ENCODE measurements around the gene VDR.

The VDR gene

DNA sequence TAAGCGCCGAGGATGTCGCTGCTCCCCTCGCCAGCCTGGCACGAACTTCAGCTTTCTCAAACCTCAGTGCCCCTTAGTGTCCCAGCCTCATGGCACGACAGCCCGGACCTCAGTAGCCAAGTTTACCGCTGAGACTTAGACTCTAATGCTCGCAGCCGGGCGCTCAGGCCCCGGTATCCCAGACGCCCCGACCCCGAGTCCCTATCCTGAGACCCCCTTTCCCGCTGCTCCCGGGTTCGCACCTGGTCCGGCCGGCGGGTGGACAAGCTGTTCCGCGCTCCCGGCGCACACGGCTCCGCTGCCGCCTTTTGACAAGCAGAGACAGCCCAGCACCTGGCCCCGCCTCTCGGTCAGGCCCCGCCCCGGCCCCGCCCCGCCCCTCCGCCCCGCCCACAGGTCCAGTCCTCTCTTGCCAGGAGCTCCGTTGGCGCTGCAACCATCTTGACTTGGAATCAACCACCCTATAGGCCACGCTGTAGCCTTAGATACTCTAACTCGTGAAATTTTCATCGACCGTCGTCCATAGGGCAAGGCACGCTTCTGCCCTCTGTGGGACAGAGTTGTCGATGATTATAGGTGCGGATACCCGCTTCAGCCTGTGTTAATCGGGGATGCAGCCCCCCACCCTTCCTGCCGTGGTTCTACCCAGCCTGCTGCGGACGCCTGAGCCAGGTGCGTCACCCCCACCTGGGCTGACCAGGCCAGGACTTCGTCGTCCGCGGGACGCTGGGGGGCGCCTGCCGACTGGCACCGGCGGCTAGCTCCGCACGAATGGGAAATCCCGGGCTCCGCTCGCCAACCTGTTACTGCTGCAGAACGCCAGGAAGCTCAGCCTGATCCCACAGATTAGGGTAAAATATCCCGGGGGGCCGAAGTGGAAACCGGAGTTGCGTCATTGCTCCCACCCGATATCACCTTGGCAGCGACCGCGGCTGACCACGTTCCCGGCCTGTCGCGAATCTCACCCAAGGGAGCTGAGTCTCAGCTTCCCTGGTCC lies at the start of gene VDR:
VDR (minus strand) TSS at position 282 of the 997 bp plus-strand sequence. CDS start 25,881 bp downstream, outside the sequence.
- peak; percentile 42 for DNase-seq (ENCODE audit: low read depth)

DNA sequence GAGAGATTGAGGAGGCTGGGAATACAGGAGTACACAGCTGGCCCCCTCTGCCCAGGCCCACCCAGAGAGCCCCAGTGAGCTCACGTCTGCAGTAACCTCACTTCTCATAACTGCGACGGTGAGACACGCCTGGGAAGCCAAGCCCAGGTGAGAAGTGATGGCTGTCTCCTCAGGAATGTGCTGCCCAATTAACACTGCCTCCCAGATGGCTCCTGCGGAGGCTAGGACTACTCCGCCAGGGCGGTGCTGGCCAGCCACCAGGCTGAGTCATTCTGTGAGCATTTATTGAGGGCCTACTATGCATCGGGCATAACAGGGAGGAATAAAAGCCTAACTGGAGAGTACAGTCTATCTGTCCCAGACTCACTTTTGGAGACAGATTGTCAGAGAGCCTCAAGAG lies 49.3 kb upstream of the VDR start:
- DNase-seq (ENCODE audit: low read depth), result no peak

DNA sequence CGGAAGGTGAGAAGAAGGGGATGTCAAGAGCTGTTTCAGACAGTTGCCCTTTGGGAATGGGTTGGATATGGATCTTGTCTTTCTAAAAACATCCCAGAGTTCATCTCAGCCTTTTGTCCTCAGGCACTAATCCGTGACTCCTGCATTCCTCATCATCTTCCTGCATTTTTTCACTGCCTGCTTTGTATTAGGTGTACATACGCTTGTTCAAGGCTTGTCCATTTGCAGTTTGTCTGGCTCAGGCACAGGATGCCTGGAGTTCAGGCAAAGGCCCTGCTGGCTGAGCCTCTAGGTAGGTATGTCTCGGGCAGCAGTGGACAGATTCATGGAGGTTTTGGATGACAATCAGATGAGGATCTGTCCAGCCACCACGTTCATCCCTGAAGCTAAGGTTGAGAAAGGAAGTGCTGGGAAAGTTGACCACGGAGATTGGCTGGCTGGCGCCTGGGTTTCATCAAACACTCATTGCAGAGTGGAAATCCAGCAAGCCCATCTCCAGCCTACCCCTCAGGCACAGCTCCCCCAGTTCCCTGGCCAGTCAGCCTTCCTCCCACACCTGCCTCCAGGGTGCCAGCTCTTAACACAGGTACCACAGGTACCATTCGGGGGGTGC lies 46.2 kb upstream of the VDR start:
- no peak for DNase-seq (ENCODE audit: low read depth)

GRCh38 chr12:47949441-47950341 lies 44.9 kb upstream of the VDR start:
- no peak for DNase-seq (ENCODE audit: low read depth)

DNA sequence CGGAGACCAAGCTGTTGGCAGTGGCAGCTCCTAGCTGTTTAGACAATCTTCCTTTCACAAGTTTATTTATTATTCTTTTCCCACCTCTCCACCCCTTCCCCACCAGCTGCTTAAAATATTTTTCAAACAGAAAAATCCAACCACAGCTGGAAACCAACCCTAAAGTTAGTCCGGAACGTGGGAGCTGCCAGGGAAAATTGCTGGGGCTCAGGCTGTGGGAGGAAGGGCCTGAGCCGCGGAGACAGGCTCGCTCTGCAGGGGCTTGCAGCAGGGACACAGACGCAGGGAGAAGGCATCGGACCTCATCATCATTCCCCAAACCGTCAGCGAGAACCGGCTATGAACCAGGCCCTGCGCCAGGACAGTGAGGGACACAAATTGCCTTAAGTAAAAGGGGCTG lies 42.5 kb upstream of the VDR start:
- no peak for DNase-seq (ENCODE audit: low read depth)

DNA sequence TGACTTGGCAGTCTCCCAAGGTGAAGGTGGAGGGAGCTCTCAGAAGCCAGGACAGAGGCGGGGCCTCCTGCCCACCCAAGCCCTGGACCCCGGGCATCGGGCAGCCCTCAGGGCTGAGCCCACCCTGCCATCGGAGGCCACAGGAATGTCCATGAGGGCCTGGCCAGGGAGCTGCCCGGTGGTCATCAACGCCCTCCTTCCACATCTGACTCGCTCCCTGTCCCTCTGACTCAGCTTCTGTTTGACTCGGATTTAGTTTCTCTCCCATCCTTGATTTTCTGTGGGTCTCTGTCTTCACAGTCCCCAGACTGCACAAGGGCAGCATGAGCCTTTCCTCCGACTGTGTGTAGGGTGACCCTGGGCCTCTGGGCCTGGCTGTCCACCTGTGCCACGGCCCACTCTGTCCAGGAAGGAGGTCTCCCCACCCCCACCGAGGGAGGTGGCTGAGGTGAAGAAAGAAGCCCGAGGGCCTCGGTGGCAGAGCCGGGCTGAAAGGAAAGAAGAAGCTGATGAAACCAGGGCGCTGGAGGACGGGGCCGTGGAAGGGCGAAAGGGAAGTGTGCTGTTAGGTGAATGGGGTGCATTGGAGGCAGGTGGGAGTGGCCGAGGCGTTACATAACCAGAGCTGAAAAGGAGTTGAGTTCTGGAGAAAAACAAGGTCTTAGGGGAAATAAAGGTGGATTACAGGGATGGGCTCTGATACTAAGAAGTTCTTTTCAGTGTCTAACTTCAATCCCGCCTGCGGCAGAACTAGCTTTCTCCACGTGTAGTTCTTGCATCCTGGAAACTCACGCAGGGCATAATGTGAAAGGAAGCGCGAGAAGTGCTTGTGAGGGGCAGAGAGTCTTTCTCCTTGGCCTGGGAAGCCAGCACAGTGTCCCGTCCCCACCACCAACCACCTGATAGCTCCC lies 41.9 kb upstream of the VDR start:
- DNase-seq (ENCODE audit: low read depth), result no peak

GRCh38 chr12:47945341-47945728 lies 40.5 kb upstream of the VDR start:
- no peak for DNase-seq (ENCODE audit: low read depth)

DNA sequence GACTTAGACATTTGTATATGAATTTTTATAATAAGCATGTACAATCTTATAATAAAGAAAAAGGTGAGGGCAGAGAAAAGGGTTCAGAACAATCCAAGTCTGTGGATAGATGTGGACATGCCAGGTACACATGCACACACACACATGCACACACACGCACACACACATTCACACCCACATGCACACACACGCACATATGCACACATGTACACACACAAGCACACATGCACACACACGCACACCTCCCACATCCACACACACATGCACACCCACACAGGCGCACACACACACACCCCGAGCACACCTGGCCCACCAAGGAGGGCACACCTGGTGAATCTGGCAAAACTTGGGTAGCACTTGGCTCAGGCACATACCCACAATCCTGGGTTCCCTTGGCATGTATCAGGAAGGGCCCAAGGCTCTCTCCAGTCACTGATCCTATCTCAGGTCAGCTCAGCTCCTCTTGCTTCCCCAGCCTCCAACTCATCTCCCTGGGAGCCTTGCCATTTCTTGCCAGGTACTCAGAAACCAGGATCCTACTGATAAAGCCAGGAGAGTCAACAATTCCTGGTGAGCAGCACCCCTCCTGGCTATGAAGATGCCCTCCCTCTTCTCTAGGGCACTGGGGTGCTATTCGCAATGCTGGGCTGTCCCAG lies 40.0 kb upstream of the VDR start:
- no peak for DNase-seq (ENCODE audit: low read depth)

GRCh38 chr12:47943623-47944340 lies 39.0 kb upstream of the VDR start:
- DNase-seq (ENCODE audit: low read depth), result no peak

DNA sequence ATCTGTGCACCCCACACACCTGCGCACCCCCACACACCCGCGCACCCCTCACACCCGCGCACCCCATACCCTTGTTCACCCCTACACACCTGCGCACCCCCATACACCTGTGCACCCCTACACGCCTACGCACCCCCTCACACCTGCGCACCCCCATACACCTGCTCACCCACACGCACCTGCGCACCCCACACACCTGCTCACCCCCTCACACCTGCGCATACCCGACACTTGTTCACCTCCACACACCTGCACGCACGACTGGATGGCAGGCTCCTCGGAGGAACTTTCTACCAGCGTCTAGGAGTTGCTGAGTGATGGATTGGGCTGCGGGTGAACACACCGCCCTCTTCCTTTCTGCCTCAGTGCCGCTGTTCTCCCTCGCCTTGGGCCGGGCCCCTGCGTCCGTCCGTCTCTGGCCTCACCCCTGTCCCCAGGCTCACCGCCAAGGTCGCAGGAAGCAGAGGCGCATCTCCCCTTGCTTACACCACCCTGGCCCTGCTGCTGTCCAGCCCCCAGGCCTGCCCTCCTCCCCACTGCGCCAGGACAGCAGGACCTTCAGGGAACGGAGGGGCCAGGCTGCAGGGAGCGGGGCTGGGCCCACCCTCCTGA lies 37.9 kb upstream of the VDR start:
- DNase-seq (ENCODE audit: low read depth), result no peak

GRCh38 chr12:47941871-47942613 lies 37.2 kb upstream of the VDR start:
- no peak for DNase-seq (ENCODE audit: low read depth)

- no peak for DNase-seq (ENCODE audit: low read depth)
These were observed 36.6 kb upstream of the VDR start for GRCh38 chr12:47941475-47941780.

DNA sequence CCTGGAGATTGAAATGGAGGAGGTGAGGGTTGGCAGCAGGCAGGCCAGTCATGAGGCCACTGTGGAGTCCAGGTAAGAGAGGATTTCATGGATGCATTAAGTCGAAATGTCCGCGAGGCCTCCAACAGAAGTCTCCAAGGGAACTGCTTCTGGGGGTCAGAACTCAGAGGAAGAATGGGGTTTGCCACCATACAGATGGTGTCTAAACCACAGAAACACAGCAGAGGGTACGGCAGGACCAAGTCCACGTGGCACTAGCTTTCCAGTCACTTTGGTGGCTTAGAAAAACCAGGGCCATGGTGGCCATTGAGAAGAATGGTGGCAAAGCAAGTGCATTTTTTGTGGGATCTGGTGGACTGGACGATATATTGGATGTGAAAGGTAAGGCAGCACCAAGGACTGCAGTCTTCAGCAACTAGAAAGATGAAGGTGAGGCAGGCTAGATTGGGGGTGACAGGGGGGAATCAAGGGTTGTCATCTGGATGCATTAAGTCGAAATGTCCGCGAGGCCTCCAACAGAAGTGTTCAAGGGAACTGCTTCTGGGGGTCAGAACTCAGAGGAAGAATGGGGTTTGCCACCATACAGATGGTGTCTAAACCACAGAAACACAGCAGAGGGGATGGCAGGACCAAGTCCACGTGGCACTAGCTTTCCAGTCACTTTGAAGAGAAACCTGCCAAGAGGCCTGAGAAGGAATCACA lies 36.1 kb upstream of the VDR start:
- DNase-seq (ENCODE audit: low read depth), result no peak

GRCh38 chr12:47939009-47939601 lies 34.3 kb upstream of the VDR start:
- no peak for DNase-seq (ENCODE audit: low read depth)

GRCh38 chr12:47938594-47938993 lies 33.8 kb upstream of the VDR start:
- no peak for DNase-seq (ENCODE audit: low read depth)

DNA sequence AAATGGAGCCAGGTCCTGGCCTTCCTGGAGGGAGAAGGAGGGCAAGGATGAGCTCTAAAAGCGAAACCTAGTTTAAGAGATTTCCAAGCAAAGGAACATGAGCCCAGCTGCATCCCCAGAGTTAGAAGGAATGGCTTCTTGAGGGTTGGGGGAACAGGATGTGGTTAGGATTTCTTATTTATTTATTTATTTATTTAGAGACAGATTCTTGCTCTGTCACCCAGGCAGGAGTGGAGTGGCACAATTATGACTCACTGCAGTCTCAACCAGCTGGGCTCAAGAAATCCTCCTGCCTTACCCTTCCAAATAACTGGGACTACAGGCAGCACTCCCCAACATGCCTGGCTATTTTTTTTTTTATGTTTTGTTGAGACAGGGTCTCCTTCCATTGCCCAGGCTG lies 33.3 kb upstream of the VDR start:
- no peak for DNase-seq (ENCODE audit: low read depth)

DNA sequence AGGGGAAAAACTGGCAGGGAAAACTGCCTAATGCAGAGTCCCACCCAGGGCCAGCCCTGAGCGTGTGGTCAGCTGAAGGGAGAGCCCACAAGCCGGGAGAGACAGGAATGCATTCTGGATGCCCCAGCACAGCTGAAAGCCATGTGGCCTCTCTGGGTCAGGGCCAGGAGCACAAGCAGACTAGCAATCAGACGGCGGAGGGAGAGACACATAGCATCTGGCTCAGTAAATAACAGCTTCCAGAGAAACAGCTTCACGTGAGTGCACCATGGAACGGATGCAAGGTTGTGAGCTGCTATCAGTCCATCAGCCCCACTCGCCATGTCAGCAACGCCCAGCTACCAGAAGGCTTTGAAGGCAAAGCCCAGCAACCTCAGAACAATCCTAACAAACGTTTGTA lies 30.4 kb upstream of the VDR start:
- DNase-seq (ENCODE audit: low read depth), result no peak

DNA sequence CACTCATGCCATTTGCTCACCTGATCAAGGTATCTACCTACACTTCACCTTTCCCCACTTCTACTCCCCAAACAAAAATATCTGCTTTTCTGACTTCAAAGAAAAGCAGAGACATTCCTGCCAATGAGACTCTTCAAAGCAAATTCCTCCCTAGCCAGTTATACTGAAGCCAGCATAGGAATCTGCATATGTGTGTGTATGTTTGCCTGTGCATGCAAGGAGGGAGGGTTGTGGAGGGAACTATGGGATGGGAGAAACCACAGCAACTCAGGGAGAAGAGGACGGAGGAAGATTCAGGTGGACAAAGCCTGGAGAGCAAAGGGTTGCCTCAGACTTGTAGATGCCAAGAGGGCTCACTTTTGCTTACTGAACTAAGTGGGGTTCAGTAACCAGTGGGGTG lies 26.4 kb upstream of the VDR start:
- DNase-seq (ENCODE audit: low read depth), result no peak

All from stimulated activated CD8-positive, alpha-beta memory T cell treated with anti-CD3 and anti-CD28 coated beads, Interleukin-7, amount 100 ng/mL, for 24 hours (primary cell).